SK-N-SH (cell line): ENCODE data around the gene DCST1. TPM values are rescaled to one million over a fixed set of nuclear protein-coding genes. Genes with fewer than 3 reads are reported as not detected.

ENCODE experiments used
- CTCF ChIA-PET: fragments of 300-600, 350-600 bp; formaldehyde crosslinking; extraction: SDS; loops from one replicate; lab custom pipeline; 2021; lab: Yijun Ruan, JAX
- POLR2A ChIA-PET: fragments of 350-600 bp; sonication (Branson Sonifier 250); formaldehyde crosslinking; extraction: SDS; loops from one replicate; lab custom pipeline; 2020; ENCODE audit warnings: antibody characterized with exemption, inconsistent platforms; lab: Yijun Ruan, JAX
- DNase-seq: peaks from one replicate; pipeline ENCODE4 v3.0.0; 2012
- H2AFZ ChIP-seq: fragments of 200-600 bp; sonication (generic); 2 replicates; pipeline ENCODE4 v1.8.1; 2016; ENCODE audit warnings: antibody characterized with exemption, mild to moderate bottlenecking, low read depth
- H3F3A ChIP-seq: fragments of 200-600 bp; sonication (generic); replicated peaks from 2 replicates; pipeline ENCODE3; 2016; ENCODE audit warnings: antibody characterized with exemption, mild to moderate bottlenecking; ENCODE audit not compliant: insufficient read depth
- H3K27ac ChIP-seq, 2 experiments: fragments of 200-500 bp in 1 of 2; fragments of 200-600 bp in 1 of 2; sonication (Bioruptor generic) in 1 of 2; sonication (generic), shearing (Covaris generic) in 1 of 2; 2 replicates each; pipeline versions ENCODE4 v1.5.1 to v1.6.1; 2014 to 2016; ENCODE audit warnings: low read depth in 2 of 2, inconsistent platforms in 1 of 2, low read length in 1 of 2, mild to moderate bottlenecking in 1 of 2, mixed read lengths in 1 of 2
- H3K27me3 ChIP-seq: fragments of 200-600 bp; sonication (generic), shearing (Covaris generic); 2 replicates; pipeline ENCODE4 v1.6.1; 2016; ENCODE audit warnings: mixed run types; ENCODE audit not compliant: insufficient read depth
- H3K36me3 ChIP-seq, 2 experiments: fragments of 200-500 bp in 1 of 2; fragments of 200-600 bp in 1 of 2; sonication (Bioruptor generic) in 1 of 2; sonication (generic) in 1 of 2; replicated peaks in 1 of 2; 2 replicates each; pipeline versions ENCODE3 to v1.5.1; 2014 to 2016; ENCODE audit warnings: low read length in 1 of 2, mild to moderate bottlenecking in 1 of 2; ENCODE audit not compliant: insufficient read depth in 2 of 2, control insufficient read depth in 1 of 2
- H3K4me1 ChIP-seq, 2 experiments: fragments of 200-500 bp in 1 of 2; fragments of 200-600 bp in 1 of 2; sonication (Bioruptor generic) in 1 of 2; sonication (generic), shearing (Covaris generic) in 1 of 2; 2 replicates each; pipeline versions ENCODE4 v1.5.1 to v1.6.1; 2014 to 2016; ENCODE audit warnings: low read depth in 1 of 2, low read length in 1 of 2, mixed run types in 1 of 2; ENCODE audit not compliant: insufficient read depth in 2 of 2, control insufficient read depth in 1 of 2
- H3K4me2 ChIP-seq: fragments of 200-600 bp; sonication (generic), shearing (Covaris generic); 2 replicates; pipeline ENCODE4 v1.6.1; 2017; ENCODE audit warnings: mixed run types
- H3K4me3 ChIP-seq, 2 experiments: fragments of 200-500 bp in 1 of 2; fragments of 200-600 bp in 1 of 2; sonication (Bioruptor generic) in 1 of 2; sonication (generic), shearing (Covaris generic) in 1 of 2; 2 replicates each; pipeline versions ENCODE4 v1.5.1 to v1.8.1; 2014 to 2016; ENCODE audit warnings: low read depth in 2 of 2, inconsistent platforms in 1 of 2, low read length in 1 of 2, mild to moderate bottlenecking in 1 of 2, mixed read lengths in 1 of 2, moderate library complexity in 1 of 2
- H3K79me2 ChIP-seq: fragments of 200-600 bp; sonication (generic); 2 replicates; pipeline ENCODE4 v1.8.1; 2017; ENCODE audit warnings: mild to moderate bottlenecking; ENCODE audit not compliant: insufficient read depth
- H3K9ac ChIP-seq: fragments of 200-600 bp; sonication (generic); 2 replicates; pipeline ENCODE4 v1.6.1; 2017; ENCODE audit warnings: mixed run types
- H3K9me2 ChIP-seq: fragments of 200-600 bp; sonication (generic); 2 replicates; pipeline ENCODE4 v1.6.1; 2017; ENCODE audit warnings: mixed run types
- H3K9me3 ChIP-seq: fragments of 200-600 bp; sonication (generic); 2 replicates; pipeline ENCODE4 v1.6.1; 2017; ENCODE audit warnings: mixed run types, mild to moderate bottlenecking, moderate library complexity
- H4K20me1 ChIP-seq: fragments of 200-600 bp; sonication (generic); 2 replicates; pipeline ENCODE4 v1.6.1; 2017; ENCODE audit warnings: mild to moderate bottlenecking, mixed run types; ENCODE audit not compliant: insufficient read depth
- FOXJ3 ChIP-seq: sonication (generic); formaldehyde crosslinking; IDR thresholded peaks from 2 replicates; pipeline ENCODE4 v1.5.1; 2020; ENCODE audit warnings: mild to moderate bottlenecking, missing genetic modification reagents
- FOXM1 ChIP-seq: IDR thresholded peaks from 2 replicates; pipeline ENCODE4 v1.4.0; 2012; ENCODE audit warnings: low read depth, mild to moderate bottlenecking
- GABPA ChIP-seq: IDR thresholded peaks from 2 replicates; pipeline ENCODE4 v1.4.0; 2012; ENCODE audit warnings: low read depth, mild to moderate bottlenecking
- GATA2 ChIP-seq: sonication (generic); formaldehyde crosslinking; IDR thresholded peaks from 2 replicates; pipeline ENCODE4 v1.5.0; 2020; ENCODE audit warnings: mild to moderate bottlenecking, missing genetic modification reagents
- JUND ChIP-seq: IDR thresholded peaks from 2 replicates; pipeline ENCODE4 v1.4.0; 2012
- NRF1 ChIP-seq: IDR thresholded peaks from 2 replicates; pipeline ENCODE4 v1.6.1; 2012; ENCODE audit warnings: low read depth, mild to moderate bottlenecking, low read length
- POLR2AphosphoS5 ChIP-seq: IDR thresholded peaks from 2 replicates; pipeline ENCODE4 v1.6.1; 2012; ENCODE audit warnings: low read depth, low read length
- REST ChIP-seq: IDR thresholded peaks from 2 replicates; pipeline ENCODE4 v1.6.1; 2012; ENCODE audit warnings: mild to moderate bottlenecking, low read depth, low read length, moderate library complexity
- SIN3A ChIP-seq: IDR thresholded peaks from 2 replicates; pipeline ENCODE4 v1.6.1; 2012; ENCODE audit warnings: low read depth, mild to moderate bottlenecking, low read length, moderate library complexity, borderline replicate concordance
- SMC3 ChIP-seq: IDR thresholded peaks from 2 replicates; pipeline ENCODE4 v1.6.1; 2012; ENCODE audit warnings: low read depth, low read length, improper control_type of control experiment
- TEAD4 ChIP-seq: IDR thresholded peaks from 2 replicates; pipeline ENCODE4 v1.4.0; 2012; ENCODE audit warnings: mild to moderate bottlenecking, borderline replicate concordance; ENCODE audit not compliant: insufficient read depth
- USF2 ChIP-seq: fragments of 150-350 bp; IDR thresholded peaks from 2 replicates; pipeline ENCODE4 v1.6.1; 2017; ENCODE audit warnings: antibody characterized with exemption, low read length, low read depth, borderline replicate concordance
- ZBTB33 ChIP-seq: IDR thresholded peaks from 2 replicates; pipeline ENCODE4 v1.4.0; 2012; ENCODE audit warnings: low read depth, borderline replicate concordance
- WGBS: methylation state at CpG from one replicate; pipeline ENCODE4 v1.1.6; 2017; ENCODE audit warnings: low lambda C conversion rate; 5-methylcytosine and 5-hydroxymethylcytosine counted together
- polyA plus RNA-seq, 3 experiments: library from polyadenylated mRNA; depleted of rRNA; stranded (reverse); fragments of >200 nt; gene quantifications; 2 replicates each; pipeline ENCODE4 v1.2.3, GENCODE V29; 2012
- TF ChIP-seq, protein P1 (sequence below): fragments of 150-350 bp; IDR thresholded peaks from 2 replicates; pipeline ENCODE4 v1.6.1; 2016; ENCODE audit warnings: mild to moderate bottlenecking, low read depth, low read length
- TF ChIP-seq, protein P2 (sequence below): IDR thresholded peaks from 2 replicates; pipeline ENCODE4 v1.4.0; 2012; ENCODE audit warnings: low read depth
- TF ChIP-seq, protein P3 (sequence below): fragments of 200-600 bp; sonication (generic); IDR thresholded peaks from 2 replicates; pipeline ENCODE4 v1.6.1; 2017; ENCODE audit warnings: antibody characterized with exemption, mild to moderate bottlenecking, moderate library complexity

DCST1 gene
- polyA plus RNA-seq, 1 of the 3 experiments (the other 2 are of a cell fraction): not detected

DNA sequence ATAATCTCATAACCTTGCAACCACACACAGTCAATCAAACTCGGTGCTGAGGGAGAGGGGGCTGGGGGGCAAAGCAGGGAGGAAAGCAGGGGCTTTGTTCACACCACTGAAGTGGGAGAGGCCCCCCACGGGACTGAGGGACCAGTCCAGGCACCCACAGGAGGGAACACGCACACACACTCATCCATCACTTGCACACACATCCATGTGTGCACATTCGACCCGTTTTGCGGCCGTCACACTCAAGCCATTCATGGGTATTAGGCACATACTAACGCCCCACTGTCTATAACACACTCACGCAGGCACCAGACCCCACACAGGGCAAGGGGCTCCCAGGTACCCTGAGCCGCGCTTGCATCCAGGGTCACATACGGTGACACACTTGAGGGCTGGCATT, 59.0 kb downstream of the DCST1 start (continued):
- TF ChIP-seq REST (no peak), FOXJ3 (CRISPR knock-in tag) (no peak), NRF1 (no peak), SMC3 (no peak)
- TF ChIP-seq, protein P1, sequence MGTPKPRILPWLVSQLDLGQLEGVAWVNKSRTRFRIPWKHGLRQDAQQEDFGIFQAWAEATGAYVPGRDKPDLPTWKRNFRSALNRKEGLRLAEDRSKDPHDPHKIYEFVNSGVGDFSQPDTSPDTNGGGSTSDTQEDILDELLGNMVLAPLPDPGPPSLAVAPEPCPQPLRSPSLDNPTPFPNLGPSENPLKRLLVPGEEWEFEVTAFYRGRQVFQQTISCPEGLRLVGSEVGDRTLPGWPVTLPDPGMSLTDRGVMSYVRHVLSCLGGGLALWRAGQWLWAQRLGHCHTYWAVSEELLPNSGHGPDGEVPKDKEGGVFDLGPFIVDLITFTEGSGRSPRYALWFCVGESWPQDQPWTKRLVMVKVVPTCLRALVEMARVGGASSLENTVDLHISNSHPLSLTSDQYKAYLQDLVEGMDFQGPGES: no peak

- WGBS: 46% methylated on average over 12 of the region's 13 CpGs
- peak overlapping the region in 1 of 2 experiments; percentile 30; a peak in 1 of 4 replicates for H3K27ac ChIP-seq
- H4K20me1 ChIP-seq: no peaks in the 10 kb centered on the region
- peaks cover 18% of the 10 kb centered on the region for H3F3A ChIP-seq
- H3K4me3 ChIP-seq: no peak overlapping the region
- H3K4me2 ChIP-seq: no peak overlapping the region
- peaks cover 0 to 24% of the 10 kb centered on the region in 2 experiments; a peak in 1 of 4 replicates for H3K4me1 ChIP-seq
- H3K79me2 ChIP-seq: no peaks in the 10 kb centered on the region
- no peaks in the 10 kb centered on the region for H3K9me3 ChIP-seq
- 0 out of 2 replicates have a peak overlapping the region, but pooled peaks have one; percentile 31 for H2AFZ ChIP-seq
- POLR2A ChIA-PET: no interaction called here
- CTCF ChIA-PET: interaction anchor here (0.7 to 13.1 kb wide), 7 partner anchors 14 to 75 kb away, joined by 3 to 496 read pairs (median 3); partner anchors contain the start of genes KRTCAP2 and TRIM46
- DNase-seq: peak; percentile 77
- no peaks in the 10 kb centered on the region for H3K9me2 ChIP-seq
- no peak overlapping the region for H3K9ac ChIP-seq
- no peaks in the 10 kb centered on the region for H3K36me3 ChIP-seq
- no peaks in the 10 kb centered on the region for H3K27me3 ChIP-seq
- TF ChIP-seq, protein P1: no peak
- TF ChIP-seq FOXM1 (no peak), USF2 (no peak), POLR2AphosphoS5 (no peak), ZBTB33 (no peak), SIN3A (no peak), GABPA (no peak), SMC3 (peak; percentile 68), GATA2 (CRISPR knock-in tag) (no peak), TEAD4 (no peak), NRF1 (no peak), JUND (no peak)
- TF ChIP-seq, protein P2, sequence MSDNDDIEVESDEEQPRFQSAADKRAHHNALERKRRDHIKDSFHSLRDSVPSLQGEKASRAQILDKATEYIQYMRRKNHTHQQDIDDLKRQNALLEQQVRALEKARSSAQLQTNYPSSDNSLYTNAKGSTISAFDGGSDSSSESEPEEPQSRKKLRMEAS: no peak
- TF ChIP-seq, protein P3, sequence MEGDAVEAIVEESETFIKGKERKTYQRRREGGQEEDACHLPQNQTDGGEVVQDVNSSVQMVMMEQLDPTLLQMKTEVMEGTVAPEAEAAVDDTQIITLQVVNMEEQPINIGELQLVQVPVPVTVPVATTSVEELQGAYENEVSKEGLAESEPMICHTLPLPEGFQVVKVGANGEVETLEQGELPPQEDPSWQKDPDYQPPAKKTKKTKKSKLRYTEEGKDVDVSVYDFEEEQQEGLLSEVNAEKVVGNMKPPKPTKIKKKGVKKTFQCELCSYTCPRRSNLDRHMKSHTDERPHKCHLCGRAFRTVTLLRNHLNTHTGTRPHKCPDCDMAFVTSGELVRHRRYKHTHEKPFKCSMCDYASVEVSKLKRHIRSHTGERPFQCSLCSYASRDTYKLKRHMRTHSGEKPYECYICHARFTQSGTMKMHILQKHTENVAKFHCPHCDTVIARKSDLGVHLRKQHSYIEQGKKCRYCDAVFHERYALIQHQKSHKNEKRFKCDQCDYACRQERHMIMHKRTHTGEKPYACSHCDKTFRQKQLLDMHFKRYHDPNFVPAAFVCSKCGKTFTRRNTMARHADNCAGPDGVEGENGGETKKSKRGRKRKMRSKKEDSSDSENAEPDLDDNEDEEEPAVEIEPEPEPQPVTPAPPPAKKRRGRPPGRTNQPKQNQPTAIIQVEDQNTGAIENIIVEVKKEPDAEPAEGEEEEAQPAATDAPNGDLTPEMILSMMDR: peak; percentile 57
Observed at GRCh38 chr1:155093911-155094621, 60.4 kb downstream of the DCST1 start.
